ENCODE results near the gene MAB21L4. TPM values are rescaled to one million over a fixed set of nuclear protein-coding genes. Genes with fewer than 3 reads are reported as not detected.

MAB21L4 gene
- total RNA-seq, 2 donors from 2014 or later: not detected

- no peak for DNase-seq (ENCODE audit: low spot score)
- no peak overlapping the region for H3K27ac ChIP-seq
- no peak overlapping the region for H3K4me3 ChIP-seq
- no peaks in the 10 kb centered on the region for H3K9me3 ChIP-seq
- no peak for ATAC-seq (ENCODE audit: insufficient number of reproducible peaks, low FRiP score, low read depth)
- H3K4me1 ChIP-seq (ENCODE audit: control insufficient read depth in 1 of 2, low read depth in 2 of 2): no peaks in the 10 kb centered on the region
- H3K36me3 ChIP-seq: no peaks in the 10 kb centered on the region
- no peak for TF ChIP-seq CTCF (IDR thresholded peaks at IDR 0.05)
- no peaks in the 10 kb centered on the region for H3K27me3 ChIP-seq (replicated peaks; ENCODE audit: insufficient read depth)
Measured at GRCh38 chr2:240871071-240871958, 24.6 kb downstream of the MAB21L4 start.

GRCh38 chr2:240869956-240870875, 25.7 kb downstream of the MAB21L4 start:
- no peak for TF ChIP-seq CTCF (IDR thresholded peaks at IDR 0.05)
- ATAC-seq (ENCODE audit: insufficient number of reproducible peaks, low FRiP score, low read depth): no peak
- H3K9me3 ChIP-seq: no peaks in the 10 kb centered on the region

DNA sequence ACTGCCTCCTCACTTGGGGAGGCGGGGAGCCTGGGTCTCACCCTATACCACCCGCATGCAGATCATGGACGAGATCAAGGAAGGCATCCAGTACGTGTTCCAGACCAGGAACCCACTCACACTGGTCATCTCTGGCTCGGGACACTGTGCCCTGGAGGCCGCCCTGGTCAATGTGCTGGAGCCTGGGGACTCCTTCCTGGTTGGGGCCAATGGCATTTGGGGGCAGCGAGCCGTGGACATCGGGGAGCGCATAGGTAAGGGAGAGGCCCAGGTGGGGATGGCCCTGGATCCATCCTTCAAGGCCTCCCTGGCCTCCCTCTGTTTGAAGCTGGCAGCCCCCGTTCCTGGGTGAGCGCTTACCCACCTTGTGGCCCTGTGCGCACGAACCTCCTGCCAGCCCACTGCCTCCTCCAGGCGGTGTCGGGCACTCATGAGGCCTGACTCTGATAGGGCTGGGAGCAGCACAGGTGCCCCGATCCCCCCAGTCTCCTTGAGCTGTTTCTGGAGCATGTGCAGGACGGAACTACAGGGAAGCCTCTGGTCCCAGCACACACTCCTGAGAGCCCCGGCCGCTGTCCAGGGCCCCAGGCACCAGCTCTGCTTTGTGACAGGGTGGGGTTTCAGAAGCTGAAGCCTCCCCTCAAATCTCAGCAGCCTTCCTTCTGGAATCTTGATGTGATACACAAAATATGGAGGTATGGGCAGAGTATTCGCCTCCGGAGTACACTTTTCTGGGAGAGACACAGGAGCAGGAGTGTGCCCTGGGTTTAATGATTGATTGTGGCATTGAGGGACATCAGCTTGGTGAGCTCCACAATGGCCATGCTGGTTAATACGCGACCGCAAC, 26.6 kb downstream of the MAB21L4 start:
- Histone ChIP-seq H3K36me3 (no peaks in the 10 kb centered on the region), H3K9me3 (no peaks in the 10 kb centered on the region), H3K4me1 (ENCODE audit: control insufficient read depth in 1 of 2, low read depth in 2 of 2) (no peaks in the 10 kb centered on the region), H3K4me3 (no peak overlapping the region), H3K27me3 (replicated peaks; ENCODE audit: insufficient read depth) (no peaks in the 10 kb centered on the region), H3K27ac (no peak overlapping the region)
- no peak for TF ChIP-seq CTCF (IDR thresholded peaks at IDR 0.05)
- no peak for DNase-seq (ENCODE audit: low spot score)
- no peak for ATAC-seq (ENCODE audit: insufficient number of reproducible peaks, low FRiP score, low read depth)

More at GRCh38 chr2:240869956-240870875, 25.7 kb downstream of the MAB21L4 start:
- Histone ChIP-seq H3K36me3 (no peaks in the 10 kb centered on the region), H3K4me1 (ENCODE audit: control insufficient read depth in 1 of 2, low read depth in 2 of 2) (no peaks in the 10 kb centered on the region), H3K27me3 (replicated peaks; ENCODE audit: insufficient read depth) (no peaks in the 10 kb centered on the region), H3K4me3 (no peak overlapping the region), H3K27ac (no peak overlapping the region)
- DNase-seq (ENCODE audit: low spot score): no peak

DNA sequence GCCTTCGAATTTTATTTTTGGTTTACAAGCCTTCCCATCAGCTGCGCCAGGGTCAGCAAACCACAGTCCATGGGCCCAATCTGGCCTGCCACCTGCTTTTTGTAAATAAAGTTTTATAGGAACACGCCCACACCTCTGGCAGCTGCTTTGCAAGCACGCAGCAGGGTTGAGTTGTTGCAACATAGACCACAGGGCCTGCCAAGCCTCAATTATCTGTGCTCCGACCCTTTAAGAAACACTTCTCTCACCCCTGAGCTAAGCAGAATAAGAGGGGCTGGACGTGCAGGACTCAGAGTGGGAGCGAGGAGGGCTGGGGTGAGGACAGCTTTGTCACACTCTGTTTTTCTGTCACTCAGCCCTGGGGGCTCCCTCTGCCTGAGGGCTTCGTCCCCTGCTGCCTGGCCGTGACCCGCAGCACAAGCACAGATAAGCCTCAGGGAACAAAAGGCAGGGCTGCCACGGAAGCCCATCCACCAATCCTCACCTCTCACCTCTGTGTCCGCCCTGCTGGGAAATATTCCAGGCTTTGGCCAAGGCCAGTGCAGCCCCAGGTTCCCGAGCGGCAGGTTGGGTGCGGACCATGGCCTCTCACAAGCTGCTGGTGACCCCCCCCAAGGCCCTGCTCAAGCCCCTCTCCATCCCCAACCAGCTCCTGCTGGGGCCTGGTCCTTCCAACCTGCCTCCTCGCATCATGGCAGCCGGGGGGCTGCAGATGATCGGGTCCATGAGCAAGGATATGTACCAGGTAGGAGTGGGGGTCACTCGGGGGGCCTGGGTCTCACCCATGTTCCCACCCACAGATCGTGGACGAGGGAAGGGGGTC, 27.5 kb downstream of the MAB21L4 start, which contains the start of gene AGXT:
Gene AGXT, plus strand, starts transcription at position 539 of the 823 bp plus-strand sequence. Its CDS starts 42 bp downstream, at position 581.
- Histone ChIP-seq H3K27ac (no peak within 1 kb of the TSS), H3K4me1 (ENCODE audit: control insufficient read depth in 1 of 2, low read depth in 2 of 2) (no peaks in the 10 kb centered on the region), H3K4me3 (no peak within 1 kb of the TSS), H3K36me3 (no peaks in the 10 kb centered on the region), H3K9me3 (no peaks in the 10 kb centered on the region), H3K27me3 (replicated peaks; ENCODE audit: insufficient read depth) (no peaks in the 10 kb centered on the region)
- DNase-seq (ENCODE audit: low spot score): no peak
- no peak for ATAC-seq (ENCODE audit: insufficient number of reproducible peaks, low FRiP score, low read depth)
- TF ChIP-seq CTCF (IDR thresholded peaks at IDR 0.05): no peak

Data from thoracic aorta (tissue), 2 donors.